Measurements from ENCODE around the gene CABLES1.
"Not testable (repeated sequence)": the region's sequence is repeated elsewhere in the genome, so short reads cannot be mapped to it uniquely, and the experiment has no call there.

Gene CABLES1

DNA sequence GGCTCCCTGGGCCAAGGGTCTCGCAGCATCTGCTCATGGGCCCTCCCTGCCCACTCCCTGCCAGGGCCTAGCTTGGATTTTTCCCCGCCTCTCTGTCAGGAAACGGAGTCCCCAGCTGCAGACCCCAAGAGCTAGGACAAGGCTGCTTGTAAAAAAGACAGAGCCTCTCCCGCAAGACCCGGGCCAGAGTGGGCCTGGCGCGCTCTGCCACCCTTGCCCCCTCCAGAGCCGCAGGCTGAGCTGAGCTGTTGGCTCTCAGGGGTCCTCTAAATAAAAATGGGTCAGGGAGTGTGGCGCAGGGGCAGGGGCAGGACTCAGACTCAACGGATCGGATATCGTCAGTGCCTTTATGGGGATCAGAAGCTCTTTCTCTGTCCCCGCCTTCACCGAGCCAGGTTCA is 112.6 kb downstream of the CABLES1 start:
- no peak for DNase-seq

DNA sequence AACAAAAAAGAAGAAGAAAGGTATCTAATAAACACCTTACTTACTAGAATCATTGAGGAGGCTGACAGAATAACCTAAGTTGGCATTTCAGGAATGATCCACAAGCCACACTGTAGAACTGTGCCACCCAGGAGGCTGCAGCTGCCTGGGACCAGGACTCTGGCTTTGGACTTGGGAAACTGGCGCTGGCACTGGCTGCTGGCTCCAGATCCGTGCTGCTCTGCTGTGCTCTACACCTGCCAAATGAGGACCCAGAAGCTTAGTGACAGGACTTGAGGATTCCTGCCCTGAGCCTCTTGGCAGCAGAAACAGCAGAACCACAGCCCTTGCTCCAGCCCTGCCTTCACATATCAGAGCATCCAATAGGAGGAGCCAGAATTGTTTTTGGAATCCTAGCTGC is 113.5 kb downstream of the CABLES1 start:
- DNase-seq = no peak

DNA sequence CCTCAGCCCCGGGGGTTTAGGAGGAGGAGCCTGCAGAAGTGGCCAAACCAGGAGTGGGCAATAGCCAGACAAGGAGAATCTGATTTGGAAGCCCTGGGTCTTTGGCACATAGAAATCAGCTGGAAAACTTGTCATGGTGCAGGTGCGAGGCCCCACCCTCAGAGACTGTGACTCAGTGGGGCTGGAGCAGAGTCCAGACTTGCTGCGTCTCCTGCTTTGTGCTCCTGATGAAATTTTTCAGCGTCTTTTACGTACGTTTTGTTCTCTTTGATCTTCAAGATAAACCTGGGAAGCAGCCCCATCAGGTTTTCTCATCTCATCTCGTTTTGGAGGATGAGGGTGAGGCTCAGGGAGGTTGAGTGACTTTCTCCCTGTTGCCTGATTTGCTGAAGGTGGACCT is 114.1 kb downstream of the CABLES1 start:
- no peak for DNase-seq

DNA sequence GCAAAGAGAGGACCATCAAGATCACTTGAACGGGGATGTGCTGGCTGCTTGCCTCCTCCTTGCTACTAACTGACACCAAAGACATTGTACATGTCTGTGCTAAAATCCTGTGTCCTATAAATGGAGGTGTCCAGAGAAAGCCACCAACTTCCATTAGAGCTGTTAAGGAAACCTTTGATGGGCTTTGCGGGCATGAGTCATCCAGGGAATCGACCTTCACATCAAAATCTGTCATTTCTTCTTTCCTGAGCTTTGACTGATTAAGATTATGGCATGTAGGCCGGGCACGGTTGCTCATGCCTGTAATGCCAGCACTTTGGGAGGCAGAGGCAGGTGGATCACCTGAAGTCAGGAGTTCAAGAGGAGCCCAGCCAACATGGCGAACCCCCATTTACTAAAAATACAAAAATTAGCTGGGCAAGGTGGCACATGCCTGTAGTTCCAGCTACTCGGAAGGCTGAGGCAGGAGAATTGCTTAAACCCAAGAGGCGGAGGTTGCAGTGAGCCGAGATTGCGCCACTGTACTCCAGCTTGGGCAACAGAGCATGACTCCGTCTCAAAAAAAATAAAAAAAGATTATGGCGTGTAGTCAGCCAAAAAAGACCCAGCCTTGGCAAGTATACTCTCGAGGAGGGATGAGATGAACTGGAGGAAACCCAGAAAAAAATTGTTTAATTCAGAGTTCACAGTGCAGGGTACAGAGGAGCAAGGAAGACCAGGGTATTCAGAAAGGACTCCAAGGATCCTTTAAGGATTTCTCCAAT is 115.8 kb downstream of the CABLES1 start:
- DNase-seq = no peak

DNA sequence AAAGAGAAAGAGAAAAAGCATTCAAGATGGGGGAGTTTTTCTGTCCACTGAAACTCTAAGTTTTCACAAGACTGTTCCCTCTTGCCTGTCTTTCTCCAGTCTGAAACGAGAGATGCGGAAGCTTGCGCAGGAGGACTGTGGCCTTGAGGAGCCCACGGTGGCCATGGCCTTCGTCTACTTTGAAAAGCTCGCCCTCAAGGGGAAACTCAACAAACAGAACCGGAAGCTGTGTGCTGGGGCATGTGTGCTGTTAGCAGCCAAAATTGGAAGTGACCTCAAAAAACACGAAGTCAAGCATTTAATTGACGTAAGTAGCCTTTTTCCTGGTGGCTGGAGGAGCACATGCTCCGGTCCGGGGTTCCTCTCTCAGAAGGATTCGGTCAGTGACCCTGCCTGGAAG is 118.3 kb downstream of the CABLES1 start:
- no peak for DNase-seq

DNA sequence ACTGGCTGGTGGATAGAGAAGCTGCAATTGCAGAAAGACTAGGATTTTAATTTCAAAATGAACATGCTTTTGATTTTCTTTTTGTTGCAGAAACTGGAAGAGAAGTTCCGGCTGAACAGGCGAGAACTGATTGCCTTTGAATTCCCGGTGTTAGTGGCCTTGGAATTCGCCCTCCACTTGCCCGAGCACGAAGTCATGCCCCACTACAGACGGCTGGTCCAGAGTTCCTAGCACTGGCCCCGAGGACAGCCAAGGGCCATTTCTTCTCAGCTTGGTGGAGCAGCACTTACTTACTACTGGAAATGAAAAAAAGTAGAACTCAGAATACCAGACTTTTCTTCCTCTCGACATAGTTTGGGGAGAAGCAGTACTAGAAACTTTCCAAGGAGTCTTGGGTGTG is 121.9 kb downstream of the CABLES1 start:
- DNase-seq = no peak

DNA sequence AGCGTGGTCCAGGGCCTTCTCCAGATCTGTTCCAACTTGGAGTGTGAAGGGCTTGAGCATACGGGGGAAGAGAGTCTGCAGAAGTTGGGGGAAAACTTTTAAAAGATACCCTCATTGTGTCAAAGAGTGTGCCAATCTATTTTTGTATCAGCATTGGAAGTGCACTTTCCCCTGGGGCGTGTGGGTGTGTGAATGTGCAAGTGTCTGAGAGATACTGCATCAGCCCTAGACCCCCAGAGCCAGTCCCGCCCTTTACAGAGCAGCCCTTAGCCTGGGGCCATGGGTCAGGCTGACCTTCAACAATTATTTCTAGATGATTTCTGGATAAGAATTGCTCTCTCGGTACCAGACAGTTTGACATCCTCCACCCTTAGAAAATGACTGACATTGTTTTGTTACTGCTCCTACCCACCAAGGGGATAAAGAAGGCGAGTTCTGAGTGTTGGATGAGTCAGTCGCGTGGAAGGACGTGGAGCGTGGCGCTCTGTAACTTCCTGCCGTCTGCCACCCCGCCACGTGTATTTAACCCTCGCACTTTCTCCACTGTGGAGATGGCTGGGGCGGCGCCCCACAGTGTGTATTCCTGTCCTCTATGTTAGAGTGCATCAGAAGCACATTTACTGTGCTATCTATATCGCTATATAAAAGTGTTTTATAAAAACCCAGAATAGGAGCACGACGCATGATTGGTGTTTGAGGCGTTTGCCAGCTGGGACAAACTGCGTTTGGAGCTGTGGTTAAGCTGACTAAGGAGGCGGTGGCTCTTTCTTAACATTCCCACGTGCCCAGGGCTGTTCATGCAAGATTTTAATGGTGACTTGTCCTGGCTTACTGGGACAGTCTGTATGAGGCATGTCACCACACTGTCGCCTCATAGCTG is 122.6 kb downstream of the CABLES1 start:
- no peak for DNase-seq

DNA sequence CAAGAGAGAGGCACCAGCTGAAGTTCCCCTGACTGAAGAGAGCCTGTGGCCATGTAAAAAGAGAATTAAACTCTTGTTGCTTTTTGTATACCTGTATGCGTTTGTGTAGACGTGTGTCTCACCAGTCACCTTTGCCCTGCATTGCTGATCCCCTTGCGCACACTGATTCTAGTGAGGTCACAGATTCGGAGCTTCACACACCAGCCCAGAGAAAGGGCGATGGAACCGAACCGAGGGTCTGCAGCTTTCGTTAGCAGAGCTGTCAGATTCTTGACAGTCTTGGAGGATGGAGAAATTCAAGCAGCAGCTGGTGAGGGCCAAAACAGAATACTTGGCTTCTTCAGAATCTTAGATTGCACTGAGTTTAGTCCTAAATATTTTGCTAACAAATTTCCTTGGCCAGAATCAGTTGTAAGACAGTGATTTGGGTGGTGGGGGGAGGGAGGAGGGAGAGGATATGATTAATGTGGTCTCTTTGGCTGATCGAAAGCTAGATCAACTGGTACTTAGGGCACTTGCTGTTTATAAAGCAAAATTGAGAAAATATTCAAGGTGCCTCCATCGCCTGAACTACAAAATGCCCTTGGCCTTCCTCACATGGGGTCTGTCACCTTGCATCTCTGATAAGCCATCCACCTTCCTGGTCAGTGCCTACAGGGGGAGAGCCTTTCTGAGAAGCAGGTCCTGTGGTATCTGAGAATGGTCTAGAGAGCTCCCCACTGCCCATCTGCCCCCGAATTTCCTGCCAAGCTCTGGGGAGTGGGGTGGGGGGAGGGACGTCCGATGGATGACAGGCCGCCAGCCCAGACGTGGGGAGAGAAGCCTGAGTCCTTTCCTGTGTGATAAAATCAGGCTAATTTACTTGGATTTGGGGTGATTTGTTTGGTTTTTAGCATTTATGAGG is 123.5 kb downstream of the CABLES1 start:
- no peak for DNase-seq

DNA sequence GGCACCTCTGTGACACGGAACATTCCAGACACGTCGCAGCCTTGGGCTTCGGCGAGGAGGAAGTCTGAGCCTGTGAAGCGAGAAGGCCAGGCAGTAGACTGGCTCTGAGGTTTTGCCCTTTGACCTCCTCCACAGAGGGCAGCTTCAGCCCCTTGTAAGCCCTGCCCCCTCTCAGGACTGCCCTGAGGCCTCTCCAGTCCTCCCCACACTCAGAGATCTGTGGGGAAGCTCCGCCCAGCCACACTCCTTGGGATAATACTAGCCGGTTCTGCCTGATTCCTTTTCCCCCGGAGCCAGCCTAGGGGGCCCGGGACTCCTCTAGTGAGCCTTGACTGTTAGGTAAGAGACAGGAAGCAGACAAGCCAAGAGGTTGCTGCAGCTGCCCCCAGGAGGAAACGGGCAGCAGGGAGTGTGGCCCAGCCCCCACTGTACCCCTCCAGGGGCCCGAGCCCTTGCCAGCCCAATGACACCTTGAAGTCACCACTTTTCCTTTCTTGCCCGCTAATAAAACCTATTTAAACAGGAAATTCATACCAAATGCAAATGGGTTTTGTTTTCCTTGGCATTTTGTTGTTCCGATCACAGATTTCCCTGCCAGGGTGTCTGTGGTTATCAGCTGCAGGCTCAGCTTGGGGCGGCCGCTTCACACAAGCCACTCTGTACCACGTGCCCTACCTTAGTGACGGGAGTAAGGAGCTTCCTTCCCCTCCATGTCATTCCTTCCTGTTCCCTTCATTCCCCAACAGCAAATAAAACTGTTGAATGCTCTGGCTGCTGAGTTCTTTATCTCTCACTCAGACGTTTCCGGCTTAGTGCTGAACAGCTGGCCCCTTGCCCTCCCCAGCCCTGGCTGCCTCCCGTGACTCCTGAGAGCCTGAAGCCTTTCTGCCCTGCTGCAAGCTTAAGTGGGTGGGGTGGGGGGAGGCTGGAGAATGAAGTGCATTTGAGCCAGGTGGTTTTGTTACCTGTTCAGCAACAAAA is 124.7 kb downstream of the CABLES1 start:
- DNase-seq = peak; percentile 37

DNA sequence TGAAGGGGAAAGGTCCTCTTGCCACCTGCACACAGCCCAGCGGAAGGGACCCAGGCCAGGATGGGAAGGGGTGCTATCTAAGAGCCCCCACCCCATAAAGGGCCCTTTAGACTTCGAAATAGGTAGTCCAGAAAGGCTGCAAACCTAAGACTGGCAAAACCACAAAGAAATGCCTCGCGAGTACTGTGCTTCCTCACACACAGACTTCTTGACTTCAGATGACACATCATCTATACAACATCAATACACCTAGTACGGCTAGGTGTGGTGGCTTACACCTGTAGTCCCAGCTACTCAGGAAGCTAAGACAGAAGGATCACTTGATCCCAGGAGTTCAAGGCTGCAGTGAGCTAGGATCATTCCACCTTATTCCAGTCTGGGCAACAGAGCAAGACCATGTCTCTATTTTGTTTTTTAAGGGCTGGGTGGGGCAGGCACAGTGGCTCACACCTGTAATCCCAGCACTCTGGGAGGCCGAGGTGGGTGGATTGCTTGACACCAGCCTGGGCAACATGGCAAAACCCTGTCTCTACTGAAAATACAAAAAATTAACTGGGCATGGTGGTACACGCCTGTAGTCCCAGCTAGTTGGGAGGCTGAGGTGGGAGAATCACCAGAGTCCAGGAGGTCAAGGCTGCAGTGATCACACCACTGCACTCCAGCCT is 125.8 kb downstream of the CABLES1 start:
- no peak for DNase-seq

DNA sequence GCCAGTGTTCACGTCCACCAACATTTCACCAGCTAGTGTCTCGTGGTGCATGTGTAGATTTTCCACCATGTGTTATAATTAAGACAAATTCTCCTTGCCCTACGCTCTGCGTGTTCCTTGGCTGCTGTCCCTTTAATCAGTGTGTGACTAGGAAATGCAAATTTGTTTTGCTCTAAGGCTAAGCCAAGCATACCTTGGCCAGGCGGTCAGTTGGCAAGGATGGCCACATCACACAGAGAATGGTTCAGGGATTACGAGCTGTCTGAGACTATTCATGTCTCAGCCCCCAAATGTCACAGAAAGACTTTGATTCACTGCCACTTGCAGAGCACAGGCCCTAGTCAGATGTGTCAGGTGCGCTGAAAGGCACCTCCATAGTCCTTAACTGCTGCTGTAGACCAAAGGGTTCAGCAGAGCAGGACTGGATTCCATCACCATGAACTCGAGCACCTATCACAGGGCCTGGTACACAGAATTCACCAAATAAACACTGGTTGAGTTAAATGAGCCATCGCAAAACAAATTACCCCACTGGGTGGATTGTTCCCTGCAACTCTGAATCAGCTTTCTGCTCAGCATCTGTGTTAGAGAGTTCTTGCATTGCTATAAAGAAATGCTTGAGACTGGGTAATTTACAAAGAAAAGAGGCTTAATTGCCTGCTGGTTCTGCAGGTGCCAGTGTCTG is 128.4 kb downstream of the CABLES1 start:
- DNase-seq = no peak

DNA sequence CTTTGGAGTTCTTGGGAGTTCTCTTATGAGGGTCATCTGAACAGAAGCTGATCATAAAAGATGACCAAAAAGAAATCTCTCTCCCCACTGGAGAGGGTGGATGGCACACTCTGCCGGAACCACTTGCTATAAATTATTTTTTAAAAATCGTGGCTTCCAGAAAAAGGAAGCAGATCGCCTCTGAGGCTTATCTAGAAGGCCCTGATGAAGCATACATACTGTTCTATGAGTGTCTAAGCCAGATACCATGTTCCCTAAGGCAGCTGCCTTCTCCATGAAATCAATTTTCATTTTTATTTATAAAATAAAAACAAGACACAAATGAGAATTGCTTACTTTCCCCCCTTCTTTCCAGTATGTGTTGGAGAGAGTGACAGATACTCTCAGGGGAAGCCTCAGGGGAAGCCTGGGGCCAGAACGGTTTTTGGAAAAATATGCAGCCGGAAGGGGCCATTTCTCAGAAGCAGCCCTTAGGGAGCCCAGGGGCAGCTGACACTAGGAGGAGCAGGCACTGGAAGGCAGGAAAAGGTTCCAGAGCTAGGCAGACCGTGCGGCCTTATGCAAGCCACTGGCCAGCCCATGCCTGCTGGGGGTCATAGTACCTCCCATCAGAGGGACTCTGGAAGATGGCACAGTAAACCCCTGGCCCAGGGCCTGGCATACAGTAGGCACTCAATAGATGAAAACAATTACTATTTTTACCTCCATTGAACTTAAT is 130.6 kb downstream of the CABLES1 start:
- DNase-seq = no peak

DNA sequence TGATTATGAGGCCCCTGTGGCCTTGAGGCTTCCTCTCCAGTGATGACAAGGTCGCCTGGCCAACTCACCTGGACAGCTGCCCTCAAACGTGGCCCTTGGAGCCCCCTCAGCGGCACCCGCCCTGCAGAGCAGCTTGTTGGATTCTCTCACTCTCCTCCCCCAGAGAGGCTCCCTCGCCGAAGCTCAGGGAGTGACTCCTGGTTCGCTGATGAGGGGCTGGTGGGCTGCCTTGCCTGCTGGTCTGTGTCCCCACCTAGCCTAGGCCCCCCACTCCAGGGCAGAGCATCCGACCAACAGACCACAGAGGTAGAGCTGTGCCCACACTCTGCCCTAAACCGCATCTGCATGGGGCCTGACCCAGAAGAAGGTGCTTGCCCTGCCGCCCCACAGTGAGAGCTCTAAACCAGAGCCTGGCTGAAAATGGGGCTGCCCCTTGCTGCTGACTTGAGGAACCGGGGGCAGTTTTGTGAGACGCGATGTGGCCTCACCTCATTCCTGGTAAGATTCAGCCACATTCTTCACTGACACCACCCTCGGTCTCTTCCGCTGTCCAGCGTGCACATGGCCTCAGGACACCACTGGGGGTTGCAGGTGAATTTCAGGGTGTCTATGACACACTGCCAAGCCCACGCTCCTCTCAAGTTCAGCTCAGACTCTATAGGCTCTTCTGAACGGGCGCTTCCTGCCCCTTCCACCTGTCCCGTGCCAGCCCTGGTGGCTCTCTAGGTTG is 131.6 kb downstream of the CABLES1 start:
- DNase-seq = no peak

DNA sequence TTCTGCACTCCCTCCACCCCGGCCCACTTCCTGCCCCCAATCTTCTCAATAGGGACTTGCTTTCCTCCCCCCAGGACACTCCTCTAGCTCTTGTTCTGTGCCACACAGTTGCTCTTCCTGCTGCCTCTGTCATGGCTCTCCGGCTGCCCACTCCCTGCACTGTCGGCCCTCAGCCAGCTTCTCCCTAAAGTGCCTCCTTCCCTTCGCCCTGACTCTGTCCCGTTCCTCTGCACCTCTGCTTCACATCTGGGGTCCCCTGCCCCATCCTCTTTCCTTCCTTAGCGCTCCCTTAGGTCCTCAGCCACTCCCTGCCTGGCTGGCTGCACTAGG is 132.1 kb downstream of the CABLES1 start:
- no peak for DNase-seq

DNA sequence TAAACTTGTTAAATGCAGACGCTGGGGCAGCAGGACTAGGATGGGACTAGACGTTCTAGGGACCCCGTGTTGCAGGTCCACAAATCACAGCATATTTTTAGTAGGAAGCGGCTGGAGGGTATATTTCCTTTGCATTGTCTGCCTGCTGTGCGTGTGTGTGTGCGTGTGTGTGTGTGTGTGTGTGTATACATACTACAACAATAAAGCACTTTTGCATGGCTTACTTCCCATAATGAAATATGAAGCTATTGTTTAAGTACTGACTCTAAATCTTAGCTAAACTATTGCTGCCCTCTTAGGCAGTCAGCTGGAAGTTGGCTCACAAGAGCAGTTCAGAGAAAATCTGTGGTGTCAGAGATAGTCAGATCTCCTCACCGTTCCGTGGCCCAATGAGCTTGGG is 133.4 kb downstream of the CABLES1 start:
- no peak for DNase-seq

DNA sequence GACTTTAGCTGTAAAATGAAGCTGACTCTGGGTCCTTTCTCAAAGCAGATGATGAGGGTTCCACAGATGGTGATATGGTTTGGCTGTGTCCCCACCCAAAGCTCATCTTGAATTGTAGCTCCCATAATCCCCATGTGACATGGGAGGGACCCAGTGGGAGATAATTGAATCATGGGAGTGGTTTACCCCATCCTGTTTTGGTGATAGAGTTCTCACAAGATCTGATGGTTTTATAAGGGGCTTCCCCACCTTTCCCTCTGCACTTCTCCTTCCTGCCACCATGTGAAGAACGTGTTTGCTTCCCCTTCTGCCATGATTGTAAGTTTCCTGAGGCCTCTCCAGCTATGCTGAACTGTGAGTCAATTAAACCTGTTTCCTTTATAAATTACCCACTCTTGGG is 133.8 kb downstream of the CABLES1 start:
- DNase-seq = not testable (repeated sequence)

DNA sequence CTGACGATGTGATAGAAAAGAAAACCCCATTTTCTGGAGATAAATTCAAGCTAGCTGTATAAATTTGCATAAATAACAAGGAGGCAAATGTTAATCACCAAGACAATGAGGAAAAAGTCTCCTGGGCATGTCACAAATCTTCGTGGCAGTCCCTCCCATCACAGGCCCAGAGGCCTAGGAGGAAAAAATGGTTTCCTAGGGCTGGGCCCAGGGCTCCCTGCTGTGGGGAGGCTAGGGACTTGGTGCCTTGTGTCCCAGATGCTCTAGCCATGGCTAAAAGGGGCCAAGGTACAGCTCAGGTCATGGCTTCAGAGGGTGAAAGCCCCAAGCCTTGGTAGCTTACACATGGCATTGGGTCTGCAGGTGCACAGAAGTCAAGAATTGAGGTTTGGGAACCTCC is 134.6 kb downstream of the CABLES1 start:
- DNase-seq = no peak

DNA sequence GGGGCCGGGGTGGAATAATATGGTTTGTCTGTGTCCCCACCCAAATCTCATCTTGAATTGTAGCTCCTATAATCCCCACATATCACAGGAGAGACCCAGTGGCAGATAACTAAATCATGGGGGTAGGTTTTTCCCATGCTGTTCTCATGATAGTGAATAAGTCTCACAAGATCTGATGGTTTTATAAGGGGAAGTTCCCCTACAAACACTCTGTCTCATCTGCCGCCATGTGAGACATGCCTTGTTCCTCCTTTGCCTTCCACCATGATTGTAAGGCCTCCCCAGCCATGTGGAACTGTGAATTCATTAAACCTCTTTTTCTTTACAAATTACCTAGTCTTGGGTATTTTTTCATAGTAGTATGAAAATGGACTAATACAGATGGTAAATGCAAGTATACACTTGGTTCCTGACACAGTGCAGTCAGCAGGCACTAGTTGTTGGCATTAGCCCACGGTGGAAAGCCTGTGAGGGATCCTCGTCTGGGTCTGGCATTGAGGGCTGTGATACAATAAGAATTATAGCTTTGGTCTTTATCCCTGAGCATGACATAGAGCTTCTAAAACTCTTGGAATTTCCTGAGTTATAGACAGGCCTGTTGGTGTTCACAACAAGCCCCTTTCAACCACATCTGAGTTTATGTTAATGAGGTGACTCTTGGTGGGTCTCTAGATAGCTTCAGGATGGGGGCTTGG is 135.8 kb downstream of the CABLES1 start:
- DNase-seq = no peak

Data from stimulated activated CD8-positive, alpha-beta memory T cell treated with anti-CD3 and anti-CD28 coated beads, Interleukin-4, amount 100 ng/mL, for 48 hours (primary cell).